SU-DHL-6 (cell line): ENCODE data around the gene AFM.

Source experiments
- H2AFZ ChIP-seq: fragments of 200-600 bp; sonication (generic); 2 replicates; pipeline ENCODE4 v1.6.1; 2014; ENCODE audit warnings: low read depth, mild to moderate bottlenecking, moderate library complexity, mixed read lengths, antibody characterized with exemption, low read length; ENCODE audit not compliant: severe bottlenecking
- H3F3A ChIP-seq: fragments of 200-600 bp; shearing (Covaris generic); 2 replicates; pipeline ENCODE4 v1.6.0; 2016; ENCODE audit warnings: antibody characterized with exemption, mild to moderate bottlenecking; ENCODE audit not compliant: insufficient read depth
- H3K27ac ChIP-seq: fragments of 200-600 bp; sonication (generic); 2 replicates; pipeline ENCODE4 v1.5.1; 2016; ENCODE audit warnings: low read depth, mild to moderate bottlenecking, low read length, moderate library complexity, mixed read lengths
- H3K27me3 ChIP-seq: fragments of 200-600 bp; sonication (generic), shearing (Covaris generic); 2 replicates; pipeline ENCODE4 v1.6.0; 2014; ENCODE audit warnings: mild to moderate bottlenecking, low read length
- H3K36me3 ChIP-seq: fragments of 200-600 bp; sonication (generic); 2 replicates; pipeline ENCODE4 v1.6.1; 2014; ENCODE audit warnings: mild to moderate bottlenecking, low read length, mixed read lengths
- H3K4me2 ChIP-seq: fragments of 300-600, 200-600 bp; shearing (Covaris generic), sonication (generic); 2 replicates; pipeline ENCODE4 v1.6.0; 2014; ENCODE audit warnings: low read length, low read depth, mild to moderate bottlenecking; ENCODE audit not compliant: poor library complexity, severe bottlenecking
- H3K4me3 ChIP-seq: fragments of 200-600 bp; sonication (generic); 2 replicates; pipeline ENCODE4 v1.5.1; 2014; ENCODE audit warnings: antibody characterized with exemption, low read length, mild to moderate bottlenecking, mixed read lengths; ENCODE audit not compliant: insufficient read depth, poor library complexity, severe bottlenecking
- H3K79me2 ChIP-seq: fragments of 200-600 bp; sonication (generic); 2 replicates; pipeline ENCODE4 v1.6.1; 2014; ENCODE audit warnings: mild to moderate bottlenecking, low read length, moderate library complexity; ENCODE audit not compliant: insufficient read depth
- H3K9ac ChIP-seq: fragments of 200-600 bp; sonication (generic); 2 replicates; pipeline ENCODE4 v1.7.0; 2014; ENCODE audit warnings: mild to moderate bottlenecking, low read length
- H3K9me2 ChIP-seq: fragments of 200-600 bp; sonication (generic); replicated peaks from 2 replicates; pipeline ENCODE4 v1.6.1; 2014; ENCODE audit warnings: low read length; ENCODE audit not compliant: insufficient read depth
- H3K9me3 ChIP-seq: fragments of 200-600 bp; sonication (generic); 2 replicates; pipeline ENCODE4 v1.6.1; 2014; ENCODE audit warnings: low read length, mixed read lengths; ENCODE audit not compliant: insufficient read depth
- H4K20me1 ChIP-seq: fragments of 200-600 bp; sonication (generic); 2 replicates; pipeline ENCODE4 v1.6.1; 2014; ENCODE audit warnings: low read depth, mild to moderate bottlenecking, antibody characterized with exemption, low read length, moderate library complexity, mixed read lengths
- EZH2phosphoT487 ChIP-seq: fragments of 200-600 bp; sonication (generic), shearing (Covaris generic); conservative IDR thresholded peaks from 2 replicates; pipeline ENCODE4 v1.6.1; 2018; ENCODE audit warnings: mild to moderate bottlenecking, antibody characterized with exemption, low read length, moderate library complexity, mixed read lengths
- TF ChIP-seq, protein P1 (sequence below): fragments of 200-600 bp; sonication (generic); IDR thresholded peaks from one replicate; pipeline ENCODE4 v1.5.1; 2017; ENCODE audit warnings: antibody characterized with exemption, mild to moderate bottlenecking, low read length, moderate library complexity; ENCODE audit not compliant: insufficient read depth, poor library complexity, severe bottlenecking

AFM gene

DNA sequence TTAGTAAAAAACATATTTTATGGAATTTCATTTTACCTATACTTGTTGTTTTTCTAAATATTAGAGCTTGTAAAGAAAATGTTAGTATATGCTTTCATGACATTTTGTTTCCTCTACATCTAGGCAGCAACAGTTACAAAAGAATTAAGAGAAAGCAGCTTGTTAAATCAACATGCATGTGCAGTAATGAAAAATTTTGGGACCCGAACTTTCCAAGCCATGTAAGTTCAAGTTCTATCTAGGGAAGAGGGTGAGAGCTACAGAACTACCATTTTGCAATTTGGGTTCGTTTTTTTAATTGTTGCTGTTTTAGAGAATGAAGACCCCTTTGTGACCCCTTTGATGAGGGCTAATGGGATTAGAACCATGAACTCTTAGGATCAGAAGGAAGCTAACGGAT is 38.3 kb upstream of the AFM start:
- Histone ChIP-seq H3K9ac (no peak overlapping the region), H3F3A (no peaks in the 10 kb centered on the region), H3K9me3 (no peaks in the 10 kb centered on the region), H2AFZ (no peak overlapping the region), H3K27ac (no peak overlapping the region), H3K79me2 (no peaks in the 10 kb centered on the region), H3K9me2 (no peaks in the 10 kb centered on the region), H3K4me3 (no peak overlapping the region), H3K27me3 (no peaks in the 10 kb centered on the region), H4K20me1 (no peaks in the 10 kb centered on the region), H3K4me2 (no peak overlapping the region), H3K36me3 (no peaks in the 10 kb centered on the region)
- TF ChIP-seq, protein P1, sequence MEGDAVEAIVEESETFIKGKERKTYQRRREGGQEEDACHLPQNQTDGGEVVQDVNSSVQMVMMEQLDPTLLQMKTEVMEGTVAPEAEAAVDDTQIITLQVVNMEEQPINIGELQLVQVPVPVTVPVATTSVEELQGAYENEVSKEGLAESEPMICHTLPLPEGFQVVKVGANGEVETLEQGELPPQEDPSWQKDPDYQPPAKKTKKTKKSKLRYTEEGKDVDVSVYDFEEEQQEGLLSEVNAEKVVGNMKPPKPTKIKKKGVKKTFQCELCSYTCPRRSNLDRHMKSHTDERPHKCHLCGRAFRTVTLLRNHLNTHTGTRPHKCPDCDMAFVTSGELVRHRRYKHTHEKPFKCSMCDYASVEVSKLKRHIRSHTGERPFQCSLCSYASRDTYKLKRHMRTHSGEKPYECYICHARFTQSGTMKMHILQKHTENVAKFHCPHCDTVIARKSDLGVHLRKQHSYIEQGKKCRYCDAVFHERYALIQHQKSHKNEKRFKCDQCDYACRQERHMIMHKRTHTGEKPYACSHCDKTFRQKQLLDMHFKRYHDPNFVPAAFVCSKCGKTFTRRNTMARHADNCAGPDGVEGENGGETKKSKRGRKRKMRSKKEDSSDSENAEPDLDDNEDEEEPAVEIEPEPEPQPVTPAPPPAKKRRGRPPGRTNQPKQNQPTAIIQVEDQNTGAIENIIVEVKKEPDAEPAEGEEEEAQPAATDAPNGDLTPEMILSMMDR, result no peak
- TF ChIP-seq EZH2phosphoT487, result no peak

DNA sequence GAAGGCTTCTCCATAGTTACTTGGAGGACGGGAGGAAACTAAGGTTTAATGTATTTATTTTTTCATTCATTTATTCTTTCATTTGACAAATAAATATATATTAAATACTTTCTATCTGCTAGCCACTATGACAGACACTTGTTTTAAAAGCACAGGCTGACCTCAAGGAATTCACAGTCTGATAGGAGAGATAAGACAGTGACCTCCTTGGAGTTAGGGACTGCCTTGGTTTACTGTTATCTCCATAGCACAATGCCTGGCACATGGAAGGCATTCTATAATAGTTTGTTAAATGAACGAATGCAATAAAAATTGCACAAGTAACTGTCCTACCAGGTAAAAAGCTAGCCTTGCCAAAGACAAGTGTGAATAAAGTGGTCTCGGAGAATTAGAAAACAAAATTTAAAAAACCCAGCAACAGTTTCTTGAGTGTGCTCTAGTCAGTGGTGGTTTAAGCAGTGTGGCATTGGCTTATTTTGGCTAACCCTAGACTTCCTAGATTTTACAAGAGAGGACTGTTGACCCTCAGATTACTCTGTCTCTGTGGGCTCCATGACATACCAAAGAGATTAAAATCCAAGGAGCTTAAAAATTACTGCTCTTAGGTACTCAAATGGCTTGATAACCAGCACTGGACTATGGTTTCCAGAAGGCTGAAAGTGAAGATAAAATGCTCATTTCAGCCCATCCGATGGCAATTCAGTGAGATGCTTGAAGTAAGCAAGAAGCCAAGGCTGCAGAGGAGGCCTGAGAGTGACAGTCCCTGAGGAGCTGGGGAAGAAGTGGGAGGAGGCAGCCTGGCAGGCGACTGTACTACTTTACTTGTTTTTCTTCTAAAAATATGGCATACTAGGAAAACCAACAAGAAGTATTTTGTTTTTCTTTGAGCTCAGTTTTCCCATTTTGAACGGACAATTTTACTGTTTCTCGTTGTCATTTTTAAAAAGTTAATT is 35.9 kb upstream of the AFM start:
- Histone ChIP-seq H3K4me3 (no peak overlapping the region), H3F3A (no peaks in the 10 kb centered on the region), H3K79me2 (no peaks in the 10 kb centered on the region), H3K27ac (no peak overlapping the region), H3K4me2 (no peak overlapping the region), H3K27me3 (no peaks in the 10 kb centered on the region), H4K20me1 (no peaks in the 10 kb centered on the region), H3K9me3 (no peaks in the 10 kb centered on the region), H2AFZ (no peak overlapping the region), H3K36me3 (no peaks in the 10 kb centered on the region), H3K9me2 (no peaks in the 10 kb centered on the region), H3K9ac (no peak overlapping the region)
- TF ChIP-seq, protein P1, result no peak
- no peak for TF ChIP-seq EZH2phosphoT487

DNA sequence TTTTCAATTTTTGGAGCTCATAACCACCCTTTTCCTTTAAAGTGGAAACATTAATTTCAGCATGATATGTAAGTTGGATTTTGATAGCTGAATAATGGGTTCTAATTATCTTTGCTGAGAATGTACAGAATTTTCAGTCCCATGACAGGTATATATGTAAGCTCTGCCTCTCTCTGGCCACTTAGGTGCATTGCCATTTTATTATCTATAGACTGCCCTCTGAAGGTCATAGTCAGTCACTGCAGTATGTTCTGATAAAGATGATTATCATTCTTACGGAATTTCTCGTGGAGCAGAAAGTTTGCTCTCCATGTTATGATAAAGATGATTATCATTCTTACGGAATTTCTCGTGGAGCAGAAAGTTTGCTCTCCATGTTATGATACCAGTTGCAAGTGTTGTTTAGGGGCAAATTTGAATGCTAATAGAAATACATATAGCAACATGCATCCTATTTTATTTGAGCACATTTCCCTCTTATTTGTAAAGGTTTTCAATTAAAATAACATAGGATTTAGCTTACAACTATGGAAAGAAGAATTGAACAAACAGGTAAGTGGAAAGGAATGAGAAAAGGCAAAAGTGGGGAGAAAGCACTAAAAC is 35.1 kb upstream of the AFM start:
- Histone ChIP-seq H3K4me3 (no peak overlapping the region), H3K9me3 (no peaks in the 10 kb centered on the region), H3K27me3 (no peaks in the 10 kb centered on the region), H3K9me2 (no peaks in the 10 kb centered on the region), H2AFZ (no peak overlapping the region), H3K27ac (no peak overlapping the region), H4K20me1 (no peaks in the 10 kb centered on the region), H3F3A (no peaks in the 10 kb centered on the region), H3K4me2 (no peak overlapping the region), H3K9ac (no peak overlapping the region), H3K79me2 (no peaks in the 10 kb centered on the region), H3K36me3 (no peaks in the 10 kb centered on the region)
- TF ChIP-seq EZH2phosphoT487, result no peak
- TF ChIP-seq, protein P1, result peak; percentile 44
